Activated T-cell treated with anti-CD3 and anti-CD28 coated beads, Interleukin-2, amount 50 U/mL, for 24 hours (primary cell): ENCODE results near the gene SPARCL1.
"Not testable (repeated sequence)": the region's sequence is repeated elsewhere in the genome, so short reads cannot be mapped to it uniquely, and the experiment has no call there.

ENCODE experiments used
- DNase-seq: peaks from one replicate; pipeline ENCODE4 v3.0.0-alpha.2; 2020
- H3K27ac Mint-ChIP-seq: 2 replicates; pipeline ENCODE4 v1.8.0; 2020; ENCODE audit warnings: mild to moderate bottlenecking, mixed read lengths
- H3K27me3 Mint-ChIP-seq: 2 replicates; pipeline ENCODE4 v1.8.0; 2020; ENCODE audit warnings: mixed read lengths
- H3K36me3 Mint-ChIP-seq: 2 replicates; pipeline ENCODE4 v1.8.0; 2020; ENCODE audit warnings: low read depth, mixed read lengths
- H3K4me1 Mint-ChIP-seq: 2 replicates; pipeline ENCODE4 v1.8.0; 2020; ENCODE audit warnings: low read depth, mixed read lengths
- H3K4me3 Mint-ChIP-seq: 2 replicates; pipeline ENCODE4 v1.8.0; 2020; ENCODE audit warnings: mild to moderate bottlenecking, moderate library complexity, mixed read lengths
- H3K9me3 Mint-ChIP-seq: 2 replicates; pipeline ENCODE4 v1.8.0; 2020; ENCODE audit warnings: mixed read lengths

SPARCL1 gene

DNA sequence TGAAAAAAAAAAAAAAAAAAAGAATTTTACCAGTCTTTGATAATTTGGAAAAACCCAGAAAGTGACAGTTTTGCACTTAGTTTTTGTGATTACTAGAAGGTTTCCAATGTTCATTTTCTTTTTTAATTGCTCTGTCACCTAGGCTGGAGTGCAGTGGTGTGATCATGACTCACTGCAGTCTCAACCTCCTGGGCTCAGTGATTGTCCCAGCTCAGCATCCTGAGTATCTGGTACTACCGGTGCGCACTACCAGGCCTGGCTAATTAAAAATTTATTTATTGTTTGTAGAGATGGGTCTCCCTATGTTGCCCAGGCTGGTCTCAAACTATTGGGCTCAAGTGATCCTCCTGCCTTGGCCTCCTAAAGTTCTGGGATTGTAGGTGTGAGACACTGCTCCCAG, 103.5 kb downstream of the SPARCL1 start:
- no peaks in the 10 kb centered on the region for H3K27me3 Mint-ChIP-seq
- H3K4me3 Mint-ChIP-seq = no peak overlapping the region
- no peaks in the 10 kb centered on the region for H3K9me3 Mint-ChIP-seq
- peaks cover 63% of the 10 kb centered on the region for H3K4me1 Mint-ChIP-seq
- H3K27ac Mint-ChIP-seq = peak overlapping the region; percentile 40
- H3K36me3 Mint-ChIP-seq = peaks cover 22% of the 10 kb centered on the region
- no peak for DNase-seq

DNA sequence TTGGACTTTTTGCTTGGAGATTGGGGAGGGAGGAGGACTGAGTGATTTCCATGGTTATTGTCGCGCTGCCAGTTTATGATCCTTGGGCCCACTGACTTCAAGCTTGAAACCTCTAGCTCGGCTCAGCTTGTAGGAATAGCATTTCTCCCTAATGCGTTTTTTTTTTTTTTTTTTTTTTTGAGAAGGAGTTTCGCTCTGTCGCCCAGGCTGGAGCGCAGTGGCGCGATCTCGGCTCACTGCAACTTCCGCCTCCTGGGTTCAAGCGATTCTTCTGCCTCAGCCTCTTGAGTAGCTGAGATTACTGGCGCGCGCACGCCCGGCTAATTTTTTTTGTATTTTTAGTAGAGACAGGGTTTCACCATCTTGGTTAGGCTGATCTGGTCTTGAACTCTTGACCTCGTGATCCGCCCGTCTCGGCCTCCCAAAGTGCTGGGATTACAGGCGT, 105.1 kb downstream of the SPARCL1 start:
- H3K36me3 Mint-ChIP-seq = peaks cover 22% of the 10 kb centered on the region
- peak overlapping the region; percentile 69 for H3K27ac Mint-ChIP-seq
- H3K4me1 Mint-ChIP-seq = peaks cover 52% of the 10 kb centered on the region
- H3K4me3 Mint-ChIP-seq = peak overlapping the region; percentile 99
- not testable (repeated sequence) for DNase-seq, H3K9me3 Mint-ChIP-seq, H3K27me3 Mint-ChIP-seq
